HepG2 (cell line): ENCODE results near the gene ABCB6. TPM values are rescaled to one million over a fixed set of nuclear protein-coding genes. Genes with fewer than 3 reads are reported as not detected.
A peak's percentile ranks its signal among the peaks of the same experiment; 100 is the strongest.

ENCODE experiments used
- CCDC6 ChIP-seq: sonication (generic); formaldehyde crosslinking; IDR thresholded peaks from 2 replicates; pipeline ENCODE4 v1.8.1; 2022; ENCODE audit warnings: mild to moderate bottlenecking, missing genetic modification reagents, moderate library complexity
- FOXM1 ChIP-seq: sonication (generic); formaldehyde crosslinking; IDR thresholded peaks from 2 replicates; pipeline ENCODE4 v1.5.0; 2020; ENCODE audit warnings: missing genetic modification reagents
- HDAC2 ChIP-seq: sonication (generic); formaldehyde crosslinking; IDR thresholded peaks from 2 replicates; pipeline ENCODE4 v1.4.0; 2020; ENCODE audit warnings: missing genetic modification reagents
- HMG20B ChIP-seq: conservative IDR thresholded peaks from 2 replicates; pipeline ENCODE4 v1.6.1; 2016; ENCODE audit warnings: missing genetic modification reagents, missing compliant biosample characterization
- KAT8 ChIP-seq: IDR thresholded peaks from 2 replicates; pipeline ENCODE4 v1.6.1; 2016; ENCODE audit warnings: missing genetic modification reagents, missing compliant biosample characterization
- KDM5A ChIP-seq: fragments of 200-600 bp; sonication (generic); IDR thresholded peaks from 2 replicates; pipeline ENCODE4 v1.7.0; 2018; ENCODE audit warnings: antibody characterized with exemption, mild to moderate bottlenecking, low read length, borderline replicate concordance
- NCOR1 ChIP-seq: fragments of 200-600 bp; sonication (generic); IDR thresholded peaks from 2 replicates; pipeline ENCODE4 v1.7.0; 2017; ENCODE audit warnings: antibody characterized with exemption, low read length, borderline replicate concordance
- POLR2AphosphoS5 ChIP-seq: IDR thresholded peaks from 2 replicates; pipeline ENCODE4 v1.6.1; 2012; ENCODE audit warnings: low read depth, low read length
- RARG ChIP-seq: sonication (generic); formaldehyde crosslinking; IDR thresholded peaks from 2 replicates; pipeline ENCODE4 v1.4.0; 2020; ENCODE audit warnings: low read depth, mild to moderate bottlenecking, missing genetic modification reagents
- SIN3A ChIP-seq: IDR thresholded peaks from 2 replicates; pipeline ENCODE4 v1.6.1; 2011; ENCODE audit warnings: low read depth, mild to moderate bottlenecking, control low read depth, low read length, borderline replicate concordance
- SMYD3 ChIP-seq: sonication (generic); formaldehyde crosslinking; IDR thresholded peaks from 2 replicates; pipeline ENCODE4 v1.8.1; 2023; ENCODE audit warnings: mild to moderate bottlenecking, missing genetic modification reagents
- SRSF4 ChIP-seq: fragments of 200-400 bp; formaldehyde crosslinking; IDR thresholded peaks from one replicate; pipeline ENCODE4 v1.6.1; 2018; ENCODE audit warnings: mild to moderate bottlenecking, low read depth, low read length, moderate library complexity; ENCODE audit not compliant: poor library complexity, severe bottlenecking
- TBP ChIP-seq: sonication (generic); formaldehyde crosslinking; IDR thresholded peaks from 2 replicates; pipeline ENCODE4 v1.5.0; 2020; ENCODE audit warnings: missing genetic modification reagents
- XRCC5 ChIP-seq: fragments of 200-400 bp; formaldehyde crosslinking; optimal IDR thresholded peaks from 2 replicates; pipeline ENCODE3; 2017; ENCODE audit warnings: mild to moderate bottlenecking, low read length
- YEATS2 ChIP-seq: sonication (generic); formaldehyde crosslinking; IDR thresholded peaks from 2 replicates; pipeline ENCODE4 v1.4.0; 2020; ENCODE audit warnings: missing genetic modification reagents, borderline replicate concordance
- ZNF260 ChIP-seq: sonication (generic); formaldehyde crosslinking; IDR thresholded peaks from 2 replicates; pipeline ENCODE4 v1.4.0; 2020; ENCODE audit warnings: missing genetic modification reagents, low read depth, mild to moderate bottlenecking, borderline replicate concordance
- ZNF543 ChIP-seq: sonication (generic); formaldehyde crosslinking; IDR thresholded peaks from 2 replicates; pipeline ENCODE4 v1.4.0; 2020; ENCODE audit warnings: mild to moderate bottlenecking, missing genetic modification reagents
- ZNF557 ChIP-seq: sonication (generic); formaldehyde crosslinking; IDR thresholded peaks from 2 replicates; pipeline ENCODE4 v1.4.0; 2020; ENCODE audit warnings: missing genetic modification reagents
- ZNF605 ChIP-seq: sonication (generic); formaldehyde crosslinking; IDR thresholded peaks from 2 replicates; pipeline ENCODE4 v1.8.0; 2022; ENCODE audit warnings: mild to moderate bottlenecking, missing genetic modification reagents
- ZNF713 ChIP-seq: sonication (generic); formaldehyde crosslinking; IDR thresholded peaks from 2 replicates; pipeline ENCODE4 v1.4.0; 2020; ENCODE audit warnings: mild to moderate bottlenecking, missing genetic modification reagents
- polyA plus RNA-seq, 8 experiments: library from polyadenylated mRNA; depleted of rRNA in 3 of 8; stranded (reverse) in 7 of 8; unstranded in 1 of 8; fragments of >200 nt; fragmentation: Illumina TruSeq in 4 of 8; extraction: Trizol in 4 of 8; gene quantifications; 2 replicates each; pipeline versions ENCODE4 v1.2.1 to v1.2.3, GENCODE V29; 2011 to 2016; ENCODE audit warnings: low read depth in 4 of 8, missing spikeins in 1 of 8, mixed read lengths in 1 of 8; ENCODE audit not compliant: insufficient read depth in 1 of 8
- total RNA-seq, 5 experiments: library from RNA; depleted of rRNA; stranded (reverse); fragments of >200 nt; fragmentation: Illumina TruSeq; extraction: Trizol; gene quantifications; 2 replicates each; pipeline ENCODE4 v1.2.3, GENCODE V29; 2016; ENCODE audit warnings: low read depth in 1 of 5
- TF ChIP-seq, protein P1 (sequence below): sonication (generic); formaldehyde crosslinking; IDR thresholded peaks from 2 replicates; pipeline ENCODE4 v1.4.0; 2020; ENCODE audit warnings: missing genetic modification reagents
- TF ChIP-seq, protein P2 (sequence below): sonication (generic); formaldehyde crosslinking; IDR thresholded peaks from 2 replicates; pipeline ENCODE4 v1.5.1; 2020; ENCODE audit warnings: mild to moderate bottlenecking, missing genetic modification reagents, moderate library complexity

Gene ABCB6
- total and polyA plus RNA-seq, 2 of the 13 experiments (the other 11 are each of a cell fraction or from before 2014, with no cell fraction given): 91.1 to 137 TPM

DNA sequence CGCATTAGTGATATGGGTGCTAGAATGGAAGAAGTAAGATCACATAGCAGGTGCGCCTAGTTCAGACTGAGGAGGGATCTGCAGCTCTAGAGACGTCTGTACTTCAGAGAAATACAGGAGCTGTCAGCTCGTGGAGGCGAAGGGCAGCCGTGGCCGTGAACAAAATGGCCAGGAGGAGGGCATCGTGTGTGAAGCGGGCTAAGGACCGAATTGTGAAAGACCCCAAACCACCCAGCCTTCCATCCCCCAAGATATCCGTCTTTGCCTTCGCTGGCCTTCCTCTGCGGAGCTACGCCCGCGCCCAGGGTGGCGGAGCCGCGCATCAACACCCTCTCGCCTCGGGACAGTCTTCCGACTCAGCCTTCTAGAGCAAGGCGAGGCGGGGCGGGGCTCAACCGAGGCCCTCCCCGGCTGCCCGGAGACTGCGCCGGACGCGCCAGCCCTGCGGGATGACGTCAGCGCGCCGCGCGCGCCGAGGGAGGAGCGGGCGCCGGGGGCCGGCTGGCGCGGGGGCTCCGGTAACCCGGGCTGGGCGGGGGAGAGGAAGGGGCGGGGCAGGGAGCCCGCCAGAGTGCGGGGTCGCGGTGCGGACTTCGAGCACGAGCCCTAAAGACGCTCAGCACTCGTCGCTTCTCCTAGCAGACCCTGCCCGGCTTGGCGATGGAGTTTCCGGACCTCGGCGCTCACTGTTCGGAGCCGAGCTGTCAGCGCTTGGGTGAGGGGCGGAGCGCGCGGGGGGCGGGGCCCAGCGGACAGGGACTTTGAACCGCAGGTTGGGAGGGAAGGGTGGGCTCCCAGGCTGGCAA, 12.2 kb downstream of the ABCB6 start, which contains the start of gene ZFAND2B (continued):
- TF ChIP-seq, protein P1, sequence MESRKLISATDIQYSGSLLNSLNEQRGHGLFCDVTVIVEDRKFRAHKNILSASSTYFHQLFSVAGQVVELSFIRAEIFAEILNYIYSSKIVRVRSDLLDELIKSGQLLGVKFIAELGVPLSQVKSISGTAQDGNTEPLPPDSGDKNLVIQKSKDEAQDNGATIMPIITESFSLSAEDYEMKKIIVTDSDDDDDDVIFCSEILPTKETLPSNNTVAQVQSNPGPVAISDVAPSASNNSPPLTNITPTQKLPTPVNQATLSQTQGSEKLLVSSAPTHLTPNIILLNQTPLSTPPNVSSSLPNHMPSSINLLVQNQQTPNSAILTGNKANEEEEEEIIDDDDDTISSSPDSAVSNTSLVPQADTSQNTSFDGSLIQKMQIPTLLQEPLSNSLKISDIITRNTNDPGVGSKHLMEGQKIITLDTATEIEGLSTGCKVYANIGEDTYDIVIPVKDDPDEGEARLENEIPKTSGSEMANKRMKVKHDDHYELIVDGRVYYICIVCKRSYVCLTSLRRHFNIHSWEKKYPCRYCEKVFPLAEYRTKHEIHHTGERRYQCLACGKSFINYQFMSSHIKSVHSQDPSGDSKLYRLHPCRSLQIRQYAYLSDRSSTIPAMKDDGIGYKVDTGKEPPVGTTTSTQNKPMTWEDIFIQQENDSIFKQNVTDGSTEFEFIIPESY (CRISPR knock-in tag): no peak; the same call in 1 of the 2 replicates
- TF ChIP-seq POLR2AphosphoS5 (peak; percentile 99), CCDC6 (CRISPR knock-in tag) (no peak), TBP (CRISPR knock-in tag) (0 out of 2 replicates have a peak, but pooled peaks have one; percentile 64), KAT8 (CRISPR knock-in tag) (peak; percentile 87), HMG20B (CRISPR knock-in tag) (no peak), HDAC2 (peak; percentile 51; the same call in 1 of the 2 replicates), KDM5A (peak; percentile 78; the same call in 1 of the 2 replicates), XRCC5 (peak; percentile 89), SRSF4 (no peak), SIN3A (peak; percentile 62; the same call in 1 of the 2 replicates), ZNF605 (CRISPR knock-in tag) (no peak), SMYD3 (peak; percentile 51; the same call in 1 of the 2 replicates), FOXM1 (no peak), NCOR1 (peak; percentile 94), ZNF260 (CRISPR knock-in tag) (no peak), YEATS2 (peak; percentile 67; the same call in 1 of the 2 replicates), ZNF713 (CRISPR knock-in tag) (peak; percentile 64; the same call in 1 of the 2 replicates), ZNF557 (CRISPR knock-in tag) (peak; percentile 90; the same call in 1 of the 2 replicates), RARG (CRISPR knock-in tag) (peak; percentile 93; the same call in 1 of the 2 replicates), ZNF543 (CRISPR knock-in tag) (peak; percentile 70; the same call in 1 of the 2 replicates)
- TF ChIP-seq, protein P2, sequence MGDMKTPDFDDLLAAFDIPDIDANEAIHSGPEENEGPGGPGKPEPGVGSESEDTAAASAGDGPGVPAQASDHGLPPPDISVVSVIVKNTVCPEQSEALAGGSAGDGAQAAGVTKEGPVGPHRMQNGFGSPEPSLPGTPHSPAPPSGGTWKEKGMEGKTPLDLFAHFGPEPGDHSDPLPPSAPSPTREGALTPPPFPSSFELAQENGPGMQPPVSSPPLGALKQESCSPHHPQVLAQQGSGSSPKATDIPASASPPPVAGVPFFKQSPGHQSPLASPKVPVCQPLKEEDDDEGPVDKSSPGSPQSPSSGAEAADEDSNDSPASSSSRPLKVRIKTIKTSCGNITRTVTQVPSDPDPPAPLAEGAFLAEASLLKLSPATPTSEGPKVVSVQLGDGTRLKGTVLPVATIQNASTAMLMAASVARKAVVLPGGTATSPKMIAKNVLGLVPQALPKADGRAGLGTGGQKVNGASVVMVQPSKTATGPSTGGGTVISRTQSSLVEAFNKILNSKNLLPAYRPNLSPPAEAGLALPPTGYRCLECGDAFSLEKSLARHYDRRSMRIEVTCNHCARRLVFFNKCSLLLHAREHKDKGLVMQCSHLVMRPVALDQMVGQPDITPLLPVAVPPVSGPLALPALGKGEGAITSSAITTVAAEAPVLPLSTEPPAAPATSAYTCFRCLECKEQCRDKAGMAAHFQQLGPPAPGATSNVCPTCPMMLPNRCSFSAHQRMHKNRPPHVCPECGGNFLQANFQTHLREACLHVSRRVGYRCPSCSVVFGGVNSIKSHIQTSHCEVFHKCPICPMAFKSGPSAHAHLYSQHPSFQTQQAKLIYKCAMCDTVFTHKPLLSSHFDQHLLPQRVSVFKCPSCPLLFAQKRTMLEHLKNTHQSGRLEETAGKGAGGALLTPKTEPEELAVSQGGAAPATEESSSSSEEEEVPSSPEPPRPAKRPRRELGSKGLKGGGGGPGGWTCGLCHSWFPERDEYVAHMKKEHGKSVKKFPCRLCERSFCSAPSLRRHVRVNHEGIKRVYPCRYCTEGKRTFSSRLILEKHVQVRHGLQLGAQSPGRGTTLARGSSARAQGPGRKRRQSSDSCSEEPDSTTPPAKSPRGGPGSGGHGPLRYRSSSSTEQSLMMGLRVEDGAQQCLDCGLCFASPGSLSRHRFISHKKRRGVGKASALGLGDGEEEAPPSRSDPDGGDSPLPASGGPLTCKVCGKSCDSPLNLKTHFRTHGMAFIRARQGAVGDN (CRISPR knock-in tag): peak; percentile 93
